K562 (cell line): ENCODE data around the gene ELOVL1.

Experiments used
- HMG20A ChIP-seq: fragments of 450-650 bp; formaldehyde crosslinking; conservative IDR thresholded peaks from 2 replicates; pipeline ENCODE4 v1.4.0; 2020; ENCODE audit warnings: mild to moderate bottlenecking, mixed read lengths
- MEF2A ChIP-seq: IDR thresholded peaks from 2 replicates; pipeline ENCODE4 v1.6.1; 2011; ENCODE audit warnings: low read depth, mild to moderate bottlenecking, low read length, moderate library complexity; ENCODE audit not compliant: control insufficient read depth
- RAD51 ChIP-seq: fragments of 450-650 bp; IDR thresholded peaks from 2 replicates; pipeline ENCODE4 v1.7.1; 2016; ENCODE audit warnings: low read depth, mild to moderate bottlenecking, borderline replicate concordance
- SP1 ChIP-seq: sonication (generic); formaldehyde crosslinking; IDR thresholded peaks from 2 replicates; pipeline ENCODE4 v1.8.1; 2022; ENCODE audit warnings: mild to moderate bottlenecking, missing genetic modification reagents
- TEAD1 ChIP-seq, 2 experiments: fragments of 450-650 bp in 1 of 2; sonication (generic) in 1 of 2; formaldehyde crosslinking; IDR thresholded peaks; 2 replicates each; pipeline versions ENCODE4 v1.4.0 to v1.8.0; 2020 to 2022; ENCODE audit warnings: mild to moderate bottlenecking in 2 of 2, missing genetic modification reagents in 1 of 2
- TEAD4 ChIP-seq, 2 experiments: sonication (generic) in 1 of 2; formaldehyde crosslinking in 1 of 2; IDR thresholded peaks; 2 replicates each; pipeline versions ENCODE4 v1.6.1 to v1.8.0; 2012 to 2022; ENCODE audit warnings: borderline replicate concordance in 1 of 2, inconsistent platforms in 1 of 2, low read length in 1 of 2, mild to moderate bottlenecking in 1 of 2, missing genetic modification reagents in 1 of 2
- TF ChIP-seq, protein P1 (sequence below), 3 experiments: IDR thresholded peaks in 2 of 3; conservative IDR thresholded peaks in 1 of 3; 2 replicates each; pipeline ENCODE4 v1.5.1; 2011 to 2012; ENCODE audit warnings: low read length in 3 of 3, mild to moderate bottlenecking in 3 of 3, control low read depth in 2 of 3, improper control_type of control experiment in 1 of 3, inconsistent platforms in 1 of 3, low read depth in 1 of 3, mixed read lengths in 1 of 3, moderate library complexity in 1 of 3; ENCODE audit not compliant: insufficient read depth in 2 of 3

DNA sequence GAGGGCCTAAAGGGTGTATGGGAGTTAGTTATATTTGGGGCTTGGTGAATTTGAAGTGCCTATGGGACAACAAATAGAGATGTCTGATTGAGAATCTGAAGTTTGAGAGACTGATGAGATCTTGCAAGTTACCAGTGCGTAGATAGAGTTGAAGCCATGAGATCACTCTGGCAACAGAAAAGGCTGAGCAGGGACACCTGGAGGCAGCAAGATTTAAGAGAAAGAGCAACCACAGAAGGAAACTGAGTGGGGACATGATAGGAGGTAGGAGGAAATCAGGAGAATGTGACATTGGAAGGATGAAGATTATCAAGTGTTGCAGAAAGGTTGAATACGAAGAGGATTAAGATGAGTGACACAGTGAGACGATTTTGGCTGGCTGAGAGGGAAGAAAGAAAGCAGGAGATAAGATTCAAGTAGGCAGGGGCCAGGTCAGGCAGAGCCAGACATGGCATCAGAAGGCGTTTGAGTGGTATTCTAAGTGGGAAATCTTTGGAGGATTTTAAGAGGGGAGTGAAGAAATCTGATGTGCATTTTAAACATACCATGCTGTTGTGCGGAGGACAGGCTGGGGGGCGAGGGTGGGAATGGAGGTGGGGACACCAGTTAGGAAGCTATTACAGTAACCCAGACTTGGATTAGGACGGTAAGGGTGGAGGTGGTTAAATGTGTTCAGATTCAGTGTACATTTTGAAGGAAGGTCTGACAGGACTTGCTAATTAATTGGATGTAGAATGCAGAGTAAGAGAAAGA is 33.2 kb downstream of the ELOVL1 start:
- no peak for TF ChIP-seq RAD51
- TF ChIP-seq TEAD4 (IDR thresholded peaks at IDR 0.05; ENCODE audit: low read length) = no peak
- no peak for TF ChIP-seq TEAD4 (CRISPR knock-in tag; IDR thresholded peaks at IDR 0.05; ENCODE audit: borderline replicate concordance)
- no peak for TF ChIP-seq MEF2A
- no peak for TF ChIP-seq SP1 (CRISPR knock-in tag)
- TF ChIP-seq, protein P1, sequence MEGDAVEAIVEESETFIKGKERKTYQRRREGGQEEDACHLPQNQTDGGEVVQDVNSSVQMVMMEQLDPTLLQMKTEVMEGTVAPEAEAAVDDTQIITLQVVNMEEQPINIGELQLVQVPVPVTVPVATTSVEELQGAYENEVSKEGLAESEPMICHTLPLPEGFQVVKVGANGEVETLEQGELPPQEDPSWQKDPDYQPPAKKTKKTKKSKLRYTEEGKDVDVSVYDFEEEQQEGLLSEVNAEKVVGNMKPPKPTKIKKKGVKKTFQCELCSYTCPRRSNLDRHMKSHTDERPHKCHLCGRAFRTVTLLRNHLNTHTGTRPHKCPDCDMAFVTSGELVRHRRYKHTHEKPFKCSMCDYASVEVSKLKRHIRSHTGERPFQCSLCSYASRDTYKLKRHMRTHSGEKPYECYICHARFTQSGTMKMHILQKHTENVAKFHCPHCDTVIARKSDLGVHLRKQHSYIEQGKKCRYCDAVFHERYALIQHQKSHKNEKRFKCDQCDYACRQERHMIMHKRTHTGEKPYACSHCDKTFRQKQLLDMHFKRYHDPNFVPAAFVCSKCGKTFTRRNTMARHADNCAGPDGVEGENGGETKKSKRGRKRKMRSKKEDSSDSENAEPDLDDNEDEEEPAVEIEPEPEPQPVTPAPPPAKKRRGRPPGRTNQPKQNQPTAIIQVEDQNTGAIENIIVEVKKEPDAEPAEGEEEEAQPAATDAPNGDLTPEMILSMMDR (IDR thresholded peaks at IDR 0.05 in 2 of 3, conservative IDR thresholded peaks at IDR 0.05 in 1 of 3; ENCODE audit: insufficient read depth in 2 of 3, low read depth in 1 of 3, low read length in 3 of 3) = peak in 1 of 3 experiments; percentile 13; a peak in 1 of 6 replicates
- TF ChIP-seq TEAD1 (CRISPR knock-in tag; IDR thresholded peaks at IDR 0.05) = no peak
- no peak for TF ChIP-seq HMG20A (CRISPR knock-in tag)
